K562 (cell line): ENCODE results near the gene RING1. TPM values are rescaled to one million over a fixed set of nuclear protein-coding genes. Genes with fewer than 3 reads are reported as not detected.

Experiments used
- CHAMP1 ChIP-seq: fragments of 450-650 bp; IDR thresholded peaks from 2 replicates; pipeline ENCODE4 v1.6.1; 2016; ENCODE audit warnings: mild to moderate bottlenecking
- CHD1 ChIP-seq: fragments of 200-600 bp; sonication (generic); IDR thresholded peaks from one replicate; pipeline ENCODE4 v1.6.1; 2012; ENCODE audit warnings: mild to moderate bottlenecking, moderate library complexity, low read length, inconsistent platforms
- EP400 ChIP-seq: fragments of 450-650 bp; IDR thresholded peaks from 2 replicates; pipeline ENCODE4 v1.6.1; 2017; ENCODE audit warnings: antibody characterized with exemption, mild to moderate bottlenecking, moderate library complexity
- MLX ChIP-seq, 2 experiments: fragments of 450-650 bp in 1 of 2; sonication (generic) in 1 of 2; formaldehyde crosslinking; conservative IDR thresholded peaks; 2 replicates each; pipeline versions ENCODE4 v1.4.0 to v1.8.1; 2020 to 2022; ENCODE audit warnings: mild to moderate bottlenecking in 1 of 2, missing genetic modification reagents in 1 of 2
- POLR2AphosphoS2 ChIP-seq: IDR thresholded peaks from 2 replicates; pipeline ENCODE4 v1.6.1; 2012; ENCODE audit warnings: low read length, improper control_type of control experiment
- PRDM10 ChIP-seq: fragments of 450-650 bp; IDR thresholded peaks from 2 replicates; pipeline ENCODE4 v1.6.1; 2018; ENCODE audit not compliant: partially characterized antibody
- PRMT5 ChIP-seq: sonication (generic); formaldehyde crosslinking; IDR thresholded peaks from 2 replicates; pipeline ENCODE4 v1.5.0; 2020; ENCODE audit warnings: missing genetic modification reagents
- SRSF7 ChIP-seq: fragments of 200-400 bp; formaldehyde crosslinking; optimal IDR thresholded peaks from 2 replicates; pipeline ENCODE3; 2017; ENCODE audit warnings: mild to moderate bottlenecking, low read depth, low read length
- TAF15 ChIP-seq: fragments of 200-400 bp; formaldehyde crosslinking; IDR thresholded peaks from 2 replicates; pipeline ENCODE4 v1.6.1; 2017; ENCODE audit warnings: mild to moderate bottlenecking, low read depth, low read length, moderate library complexity
- TBL1XR1 ChIP-seq, 2 experiments: IDR thresholded peaks; 2 replicates each; pipeline ENCODE4 v1.6.1; 2012; ENCODE audit warnings: improper control_type of control experiment in 2 of 2, low read length in 2 of 2, mild to moderate bottlenecking in 1 of 2
- THRB ChIP-seq: fragments of 450-650 bp; formaldehyde crosslinking; conservative IDR thresholded peaks from 2 replicates; pipeline ENCODE4 v1.4.0; 2022; ENCODE audit warnings: mild to moderate bottlenecking, missing genetic modification characterization
- ZC3H8 ChIP-seq: fragments of 450-650 bp; IDR thresholded peaks from 2 replicates; pipeline ENCODE4 v1.6.1; 2017
- ZNF224 ChIP-seq: sonication (generic); formaldehyde crosslinking; IDR thresholded peaks from 2 replicates; pipeline ENCODE4 v1.8.0; 2022; ENCODE audit warnings: mild to moderate bottlenecking, missing genetic modification reagents
- ZNF695 ChIP-seq: fragments of 450-650 bp; formaldehyde crosslinking; IDR thresholded peaks from 2 replicates; pipeline ENCODE4 v1.4.0; 2020; ENCODE audit warnings: mild to moderate bottlenecking, moderate library complexity
- ZNF699 ChIP-seq: fragments of 250-450 bp; sonication (Bioruptor Pico); IDR thresholded peaks from 2 replicates; pipeline ENCODE4 v1.8.0; 2021; ENCODE audit warnings: mild to moderate bottlenecking, moderate library complexity; ENCODE audit not compliant: insufficient replicate concordance
- polyA plus RNA-seq, 8 experiments: library from polyadenylated mRNA; depleted of rRNA in 4 of 8; stranded (reverse) in 5 of 8; unstranded in 3 of 8; fragments of >200 nt; fragmentation: Nextera tagmentation in 2 of 8; fragmentation: Illumina TruSeq in 1 of 8; extraction: Ambion mirVana in 2 of 8; extraction: Trizol in 1 of 8; gene quantifications; 2 replicates each; pipeline versions ENCODE4 v1.2.1 to v1.2.3, GENCODE V29; 2011 to 2014; ENCODE audit warnings: inconsistent platforms in 1 of 8, missing spikeins in 1 of 8
- total RNA-seq, 7 experiments: library from RNA; depleted of rRNA in 6 of 7; stranded (reverse); fragments of >200 nt in 6 of 7; fragmentation: Illumina TruSeq in 2 of 7; extraction: Trizol in 2 of 7; gene quantifications; 2 replicates each; pipeline versions ENCODE4 v1.2.1 to v1.2.3, GENCODE V29; 2011 to 2021; ENCODE audit warnings: low replicate concordance in 1 of 7

Gene RING1
- total and polyA plus RNA-seq, 9 of the 15 experiments (the other 6 are each of a cell fraction or from before 2014, with no cell fraction given): 4.2 to 59.1 (median 36.9) TPM

GRCh38 chr6:33200219-33201146, 7.8 kb upstream of the RING1 start, which contains the start of the genes RXRB and SLC39A7 (continued):
- peak; percentile 83 to 92; a peak in 2 of 4 replicates for TF ChIP-seq MLX (CRISPR knock-in tag; conservative IDR thresholded peaks at IDR 0.05)
- TF ChIP-seq TBL1XR1 (IDR thresholded peaks at IDR 0.05; ENCODE audit: low read length in 2 of 2): peak in 1 of 2 experiments; percentile 73; a peak in 2 of 4 replicates
- TF ChIP-seq PRMT5 (CRISPR knock-in tag): no peak
- TF ChIP-seq TAF15: no peak
- peak; percentile 5 for TF ChIP-seq PRDM10
- no peak for TF ChIP-seq ZNF695 (CRISPR knock-in tag)
- TF ChIP-seq ZNF699 (CRISPR knock-in tag): no peak
- TF ChIP-seq SRSF7: no peak
- peak; percentile 93 for TF ChIP-seq EP400
- TF ChIP-seq CHD1: peak; percentile 95
- TF ChIP-seq ZC3H8: no peak
- no peak for TF ChIP-seq CHAMP1
- TF ChIP-seq THRB: peak; percentile 70; the same call in 1 of the 2 replicates
- TF ChIP-seq POLR2AphosphoS2: peak; percentile 80; the same call in 1 of the 2 replicates
- no peak for TF ChIP-seq ZNF224 (CRISPR knock-in tag)
